Ovary (tissue), 9 donors: Measurements from ENCODE around the gene NNAT. TPM values are rescaled to one million over a fixed set of nuclear protein-coding genes. Genes with fewer than 3 reads are reported as not detected.

Experiments used
- DNase-seq, 5 donors: peaks; one replicate each; pipeline ENCODE4 v3.0.0-alpha.2; 2019 to 2020
- H3K27ac ChIP-seq, 2 donors: fragments of 200-600 bp; one replicate each; pipeline versions ENCODE4 v1.5.1 to v1.8.0; 2019 to 2022
- H3K27me3 ChIP-seq: fragments of 200-600 bp; one replicate; pipeline ENCODE4 v1.8.0; 2022
- H3K36me3 ChIP-seq: fragments of 200-600 bp; sonication (generic); one replicate; pipeline ENCODE4 v1.5.1; 2019
- H3K4me1 ChIP-seq: one replicate; pipeline ENCODE4 v1.8.1; 2013; ENCODE audit warnings: mild to moderate bottlenecking, moderate library complexity; ENCODE audit not compliant: insufficient read depth
- H3K4me3 ChIP-seq: fragments of 200-600 bp; sonication (generic); one replicate; pipeline ENCODE4 v1.5.1; 2017
- H3K9me3 ChIP-seq, 2 donors: fragments of 200-600 bp in 1 of 2; sonication (generic) in 1 of 2; one replicate each; pipeline versions ENCODE4 v1.5.1 to v1.8.1; 2013 to 2019; ENCODE audit warnings: mild to moderate bottlenecking in 1 of 2, moderate library complexity in 1 of 2
- CTCF ChIP-seq, 3 donors: fragments of 450-650 bp in 2 of 3; fragments of 200-600 bp in 1 of 3; IDR thresholded peaks; one replicate each; pipeline versions ENCODE4 v1.5.1 to v1.8.0; 2016 to 2022; ENCODE audit warnings: antibody characterized with exemption in 3 of 3, mild to moderate bottlenecking in 1 of 3
- EP300 ChIP-seq: sonication (generic); formaldehyde crosslinking; IDR thresholded peaks from one replicate; pipeline ENCODE4 v1.6.1; 2017; ENCODE audit warnings: antibody characterized with exemption
- POLR2A ChIP-seq: fragments of 450-650 bp; IDR thresholded peaks from one replicate; pipeline ENCODE4 v1.6.1; 2017; ENCODE audit warnings: antibody characterized with exemption, mild to moderate bottlenecking, moderate library complexity
- WGBS, 3 donors: extraction: QIAGEN DNeasy Blood & Tissue Kit in 1 of 3; methylation state at CpG; one replicate each; pipeline versions ENCODE4 v1.1.5 to v1.1.7; 2013 to 2017; 5-methylcytosine and 5-hydroxymethylcytosine counted together
- intact Hi-C, 4 donors: fragments of 100-400 bp; cut with DNase I; formaldehyde crosslinking; loops; one replicate each; pipeline versions ENCODE4 v1.11.0 to v1.15.1; 2022 to 2023
- polyA plus RNA-seq, 2 donors: library from polyadenylated mRNA; stranded (reverse); fragments of 200-250 nt in 1 of 2; fragments of 350-450 nt in 1 of 2; fragmentation: Illumina TruSeq in 1 of 2; extraction: RNeasy Lipid Tissue Mini Kit (QIAGEN cat#74804) in 1 of 2; gene quantifications; one replicate each; pipeline ENCODE4 v1.2.3, GENCODE V29; 2013 to 2014
- total RNA-seq, 7 donors: library from RNA; depleted of rRNA in 2 of 7; stranded (reverse); fragments of >200 nt in 2 of 7; fragmentation: NEBNext Ultra II Directional in 3 of 7; extraction: Animal tissue kit (Norgen Biotek cat#: 25700) in 3 of 7; gene quantifications; one replicate each; pipeline versions ENCODE4 v1.1.0 to v1.2.4, GENCODE V29; 2016 to 2023
- donor health status: DM: no; HTN: no; CAD: no; lungs with moderate emphysema.
- donor health status: DM: no; HTN: no; CAD: no.
- donor health status: Bipolar disorder and iron deficiency.
- donor health status: DM: yes; HTN: yes; CAD: no.
- donor health status: DM: no; HTN: no; CAD: no.
- donor health status: DM: yes; HTN: yes; CAD: no.

The NNAT gene
- total and polyA plus RNA-seq, 9 donors, result 0.25 to 4.7 (median 0.45) TPM; not detected in 2

- TF ChIP-seq CTCF (IDR thresholded peaks at IDR 0.05) (no peak), POLR2A (no peak), EP300 (no peak)
- Histone ChIP-seq H3K9me3 (no peaks in the 10 kb centered on the region), H3K27me3 (no peaks in the 10 kb centered on the region), H3K36me3 (no peaks in the 10 kb centered on the region), H3K27ac (no peak overlapping the region), H3K4me3 (no peak overlapping the region), H3K4me1 (peaks cover 18% of the 10 kb centered on the region)
- DNase-seq, result no peak
- intact Hi-C loops, result loop anchor here in 3 of 4 donors (5.0 to 10.0 kb wide), 4 partner anchors 119 to 1343 kb away; no protein-coding TSS in a partner anchor
- WGBS, 3 donors, result 75 to 78% (median 76%) methylated on average over 10 of the region's 10 CpGs
Observed at GRCh38 chr20:37523911-37524700, 3.1 kb downstream of the NNAT start.

- TF ChIP-seq POLR2A (no peak), EP300 (no peak), CTCF (IDR thresholded peaks at IDR 0.05) (no peak)
- no peak for DNase-seq
- Histone ChIP-seq H3K27me3 (no peaks in the 10 kb centered on the region), H3K9me3 (no peaks in the 10 kb centered on the region), H3K36me3 (no peaks in the 10 kb centered on the region), H3K4me1 (peaks cover 18% of the 10 kb centered on the region), H3K27ac (no peak overlapping the region), H3K4me3 (no peak overlapping the region)
- intact Hi-C loops, result loop anchor here (5.0 to 10.0 kb wide), 5 partner anchors 120 to 1342 kb away; no protein-coding TSS in a partner anchor
- WGBS, 3 donors, result 61 to 66% (median 62%) methylated on average over 6 of the region's 6 CpGs
Observed at GRCh38 chr20:37524859-37525708, 4.0 kb downstream of the NNAT start.

- H3K4me3 ChIP-seq, result no peak overlapping the region
- 37 to 49% (median 47%) methylated on average over 5 of the region's 5 CpGs for WGBS, 3 donors
- peaks cover 16% of the 10 kb centered on the region for H3K4me1 ChIP-seq
Observed at GRCh38 chr20:37525810-37526209, 4.8 kb downstream of the NNAT start.

More at GRCh38 chr20:37525810-37526209, 4.8 kb downstream of the NNAT start:
- Histone ChIP-seq H3K27me3 (no peaks in the 10 kb centered on the region), H3K27ac (no peak overlapping the region), H3K36me3 (no peaks in the 10 kb centered on the region), H3K9me3 (no peaks in the 10 kb centered on the region)
- no peak for TF ChIP-seq POLR2A
- no peak for TF ChIP-seq CTCF (IDR thresholded peaks at IDR 0.05)
- TF ChIP-seq EP300, result no peak
- no peak for DNase-seq
- intact Hi-C loops, result loop anchor here (5.0 to 10.0 kb wide), 4 partner anchors 121 to 141 kb away; no protein-coding TSS in a partner anchor
